Endothelial cell (in vitro differentiated cells): ENCODE measurements around the gene FBXW8. TPM values are rescaled to one million over a fixed set of nuclear protein-coding genes. Genes with fewer than 3 reads are reported as not detected.

Experiments used
- DNase-seq: peaks from one replicate; pipeline ENCODE4 v3.0.0; 2021; ENCODE audit warnings: low spot score
- H3K27ac Mint-ChIP-seq: one replicate; pipeline ENCODE4 v1.8.0; 2021; ENCODE audit warnings: mixed read lengths, inconsistent platforms; ENCODE audit not compliant: unreplicated experiment
- H3K27me3 Mint-ChIP-seq: one replicate; pipeline ENCODE4 v1.8.0; 2021; ENCODE audit warnings: mild to moderate bottlenecking, moderate library complexity, mixed read lengths, inconsistent platforms; ENCODE audit not compliant: unreplicated experiment
- H3K36me3 Mint-ChIP-seq: one replicate; pipeline ENCODE4 v1.8.0; 2021; ENCODE audit warnings: mild to moderate bottlenecking, low read depth, mixed read lengths, inconsistent platforms; ENCODE audit not compliant: unreplicated experiment
- H3K4me1 Mint-ChIP-seq: one replicate; pipeline ENCODE4 v1.8.0; 2021; ENCODE audit warnings: mild to moderate bottlenecking, mixed read lengths, inconsistent platforms; ENCODE audit not compliant: unreplicated experiment
- H3K4me3 Mint-ChIP-seq: one replicate; pipeline ENCODE4 v1.8.0; 2021; ENCODE audit warnings: mild to moderate bottlenecking, mixed read lengths, inconsistent platforms; ENCODE audit not compliant: unreplicated experiment
- H3K9me3 Mint-ChIP-seq: one replicate; pipeline ENCODE4 v1.8.0; 2021; ENCODE audit warnings: mixed read lengths, inconsistent platforms; ENCODE audit not compliant: unreplicated experiment
- total RNA-seq: library from RNA; stranded (reverse); fragmentation: NEBNext Ultra II Directional; extraction: Animal tissue kit (Norgen Biotek cat#: 25700); gene quantifications from one replicate; pipeline ENCODE4 v1.2.1, GENCODE V29; 2021; ENCODE audit not compliant: unreplicated experiment
- TF ChIP-seq, protein P1 (sequence below): fragments of 200-600 bp; sonication (generic); IDR thresholded peaks from one replicate; pipeline ENCODE4 v1.5.0; 2021; ENCODE audit warnings: antibody characterized with exemption; ENCODE audit not compliant: unreplicated experiment

The FBXW8 gene
- total RNA-seq, 1 donor from 2014 or later, result 17.8 TPM

DNA sequence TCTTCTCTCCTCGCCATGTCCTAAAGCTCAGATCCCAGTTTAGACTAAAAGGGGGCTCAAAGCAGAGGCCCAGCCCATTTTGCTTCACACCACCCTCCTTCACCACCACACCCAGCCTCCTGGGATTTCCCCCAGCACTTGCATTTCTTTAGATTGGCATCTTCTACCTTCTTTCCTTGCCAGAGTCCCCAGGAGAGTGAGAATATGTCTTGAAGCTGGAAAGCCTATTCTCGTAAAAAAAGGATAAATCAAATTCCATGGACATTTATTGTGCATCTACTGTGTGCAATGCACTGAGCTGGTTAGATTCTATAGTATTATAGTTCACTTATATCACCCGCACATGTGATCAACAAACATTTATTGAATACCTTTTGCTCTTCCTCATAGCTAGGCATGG is 10.2 kb downstream of the FBXW8 start:
- Mint-ChIP-seq H3K9me3 (no peaks in the 10 kb centered on the region), H3K27me3 (no peaks in the 10 kb centered on the region), H3K4me1 (peaks cover 26% of the 10 kb centered on the region), H3K36me3 (no peaks in the 10 kb centered on the region), H3K27ac (no peak overlapping the region), H3K4me3 (no peak overlapping the region)
- TF ChIP-seq, protein P1, sequence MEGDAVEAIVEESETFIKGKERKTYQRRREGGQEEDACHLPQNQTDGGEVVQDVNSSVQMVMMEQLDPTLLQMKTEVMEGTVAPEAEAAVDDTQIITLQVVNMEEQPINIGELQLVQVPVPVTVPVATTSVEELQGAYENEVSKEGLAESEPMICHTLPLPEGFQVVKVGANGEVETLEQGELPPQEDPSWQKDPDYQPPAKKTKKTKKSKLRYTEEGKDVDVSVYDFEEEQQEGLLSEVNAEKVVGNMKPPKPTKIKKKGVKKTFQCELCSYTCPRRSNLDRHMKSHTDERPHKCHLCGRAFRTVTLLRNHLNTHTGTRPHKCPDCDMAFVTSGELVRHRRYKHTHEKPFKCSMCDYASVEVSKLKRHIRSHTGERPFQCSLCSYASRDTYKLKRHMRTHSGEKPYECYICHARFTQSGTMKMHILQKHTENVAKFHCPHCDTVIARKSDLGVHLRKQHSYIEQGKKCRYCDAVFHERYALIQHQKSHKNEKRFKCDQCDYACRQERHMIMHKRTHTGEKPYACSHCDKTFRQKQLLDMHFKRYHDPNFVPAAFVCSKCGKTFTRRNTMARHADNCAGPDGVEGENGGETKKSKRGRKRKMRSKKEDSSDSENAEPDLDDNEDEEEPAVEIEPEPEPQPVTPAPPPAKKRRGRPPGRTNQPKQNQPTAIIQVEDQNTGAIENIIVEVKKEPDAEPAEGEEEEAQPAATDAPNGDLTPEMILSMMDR, result no peak
- no peak for DNase-seq

DNA sequence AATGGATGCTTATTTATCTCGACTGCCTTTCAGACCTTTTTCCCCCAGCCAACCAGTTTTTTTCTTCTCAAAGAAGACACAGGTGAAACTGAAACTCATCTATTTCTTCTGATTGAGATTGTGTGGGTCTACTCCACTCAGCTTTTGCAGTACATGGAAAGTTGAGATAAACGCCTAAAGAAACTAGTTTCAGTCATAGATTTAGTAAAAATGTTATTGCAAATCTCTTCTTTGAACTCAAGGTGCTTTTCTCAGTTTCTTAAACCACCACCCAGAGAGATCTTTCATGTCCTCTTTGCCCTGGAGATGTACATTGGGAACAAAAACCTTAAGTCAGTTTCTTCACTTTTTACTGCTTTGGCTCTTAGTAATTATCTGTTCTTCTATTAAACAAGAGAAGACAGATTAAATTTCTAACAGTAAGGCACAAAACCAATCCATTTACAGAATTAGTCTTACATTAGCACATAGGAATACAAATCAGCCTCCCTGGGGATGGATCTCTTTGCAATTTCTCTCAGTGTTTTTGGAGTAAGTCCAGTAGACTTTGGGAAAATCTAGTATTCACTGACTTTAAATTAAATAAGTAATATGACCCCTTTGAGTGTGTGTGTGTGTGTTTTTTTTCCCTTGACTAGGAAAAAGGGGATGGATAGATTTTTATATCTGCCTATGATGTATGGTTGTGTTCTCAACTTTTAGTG is 11.6 kb downstream of the FBXW8 start:
- no peak for DNase-seq
- Mint-ChIP-seq H3K36me3 (no peaks in the 10 kb centered on the region), H3K4me3 (no peak overlapping the region), H3K4me1 (peaks cover 24% of the 10 kb centered on the region), H3K27me3 (no peaks in the 10 kb centered on the region), H3K9me3 (no peaks in the 10 kb centered on the region), H3K27ac (no peak overlapping the region)
- TF ChIP-seq, protein P1, result no peak

DNA sequence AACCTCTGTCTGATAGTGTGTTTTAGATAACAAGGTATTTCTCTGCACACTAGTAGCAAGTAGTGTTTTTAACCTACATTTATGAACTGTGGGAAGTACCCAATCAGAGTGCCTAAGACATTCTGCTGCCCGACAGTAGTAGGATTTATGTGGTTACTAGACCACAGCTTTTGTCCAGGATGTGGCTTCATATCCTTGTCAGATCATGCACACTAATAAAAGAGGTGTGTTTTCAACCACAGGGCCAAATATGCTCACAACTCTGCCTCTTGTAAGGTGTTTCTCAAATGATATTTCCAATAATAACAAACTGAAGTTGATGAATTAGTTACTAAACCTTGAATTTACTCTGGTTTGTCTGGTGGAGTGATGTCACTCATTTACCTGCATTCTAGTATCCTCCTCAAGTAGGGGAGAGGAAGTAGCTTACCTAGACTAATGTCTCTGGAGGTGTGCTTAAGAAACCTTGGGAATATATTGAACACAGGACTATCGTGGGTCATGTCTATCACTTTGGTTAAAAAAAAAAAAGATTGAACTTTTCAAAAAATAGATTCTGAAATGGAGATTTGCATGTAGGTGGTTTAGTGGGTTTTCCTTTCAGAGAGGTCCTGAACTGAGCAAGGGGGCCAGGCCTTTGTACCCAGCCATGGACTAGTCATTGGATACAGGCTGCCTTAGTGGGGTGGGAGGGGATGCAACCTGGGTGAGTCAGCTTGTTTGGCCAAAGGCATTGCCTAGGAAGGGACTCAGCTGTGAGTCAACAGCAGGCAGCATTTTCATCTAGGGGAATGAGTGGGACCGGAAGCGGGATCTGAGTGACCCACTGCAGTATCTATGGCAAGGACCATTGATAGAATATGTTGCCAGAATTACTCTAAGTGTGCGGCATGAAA is 14.1 kb downstream of the FBXW8 start:
- H3K4me1 Mint-ChIP-seq, result peaks cover 9% of the 10 kb centered on the region
- H3K36me3 Mint-ChIP-seq, result peaks cover 3% of the 10 kb centered on the region
- no peak overlapping the region for H3K4me3 Mint-ChIP-seq
- TF ChIP-seq, protein P1, result no peak
- no peaks in the 10 kb centered on the region for H3K9me3 Mint-ChIP-seq
- no peak overlapping the region for H3K27ac Mint-ChIP-seq
- no peaks in the 10 kb centered on the region for H3K27me3 Mint-ChIP-seq
- no peak for DNase-seq

DNA sequence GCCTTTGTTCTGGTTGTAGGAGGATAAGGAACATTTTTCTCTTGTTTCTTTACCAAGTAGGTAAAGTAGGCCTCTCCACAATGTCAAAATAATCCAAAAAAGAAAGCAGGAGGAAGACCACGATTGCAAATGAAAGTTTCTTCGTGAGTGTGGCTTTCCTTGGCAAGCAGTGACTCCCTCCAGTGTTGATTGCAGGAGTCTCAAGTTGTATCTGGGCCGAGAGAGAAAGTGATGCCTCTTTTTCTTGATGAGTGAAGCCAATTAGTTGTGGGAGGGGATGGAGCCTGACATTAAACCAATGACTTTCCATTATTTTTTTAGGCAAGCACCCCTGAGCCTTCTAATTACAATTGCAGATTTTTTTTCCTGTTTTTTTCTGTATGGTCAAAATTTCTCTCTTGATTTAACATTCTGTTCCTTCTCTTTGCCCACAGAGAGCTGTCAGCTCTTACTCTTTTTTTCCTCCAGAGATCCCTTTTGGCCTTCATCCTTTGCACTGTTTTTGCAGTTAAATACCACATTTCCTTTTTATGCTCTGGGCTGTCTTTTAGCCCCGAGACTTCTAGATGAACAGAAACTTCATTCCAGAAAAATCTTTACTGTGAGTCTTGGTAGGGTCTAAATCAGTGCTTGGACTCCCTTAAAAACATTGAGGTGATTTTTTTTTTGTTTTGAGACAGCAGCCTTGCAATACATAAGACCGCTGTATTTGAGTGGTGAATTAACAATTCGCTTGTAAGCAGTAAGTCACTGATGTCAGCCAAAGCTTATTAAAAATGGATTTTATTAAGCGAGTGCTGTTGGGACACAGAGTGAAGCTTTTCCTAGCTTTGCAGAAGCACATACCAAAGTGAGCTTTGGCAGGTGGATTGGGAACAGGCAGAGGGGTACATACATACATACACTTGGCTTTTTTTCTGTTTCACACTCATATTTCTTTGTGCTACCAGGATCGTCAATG is 15.8 kb downstream of the FBXW8 start:
- TF ChIP-seq, protein P1, result no peak
- Mint-ChIP-seq H3K27ac (no peak overlapping the region), H3K4me1 (peaks cover 3% of the 10 kb centered on the region), H3K9me3 (no peaks in the 10 kb centered on the region), H3K4me3 (no peak overlapping the region), H3K36me3 (peaks cover 3% of the 10 kb centered on the region), H3K27me3 (no peaks in the 10 kb centered on the region)
- no peak for DNase-seq
